Hematopoietic multipotent progenitor cell treated with erythropoietin and hydrocortisone succinate and interleukin-3 and kit ligand, for 8 days (in vitro differentiated cells): ENCODE data around the gene CTNNA1.
"Not testable (repeated sequence)": the region's sequence is repeated elsewhere in the genome, so short reads cannot be mapped to it uniquely, and the experiment has no call there.

ENCODE experiments used
- DNase-seq: peaks from one replicate; pipeline ENCODE4 v3.0.0-alpha.2; 2015

CTNNA1 gene

GRCh38 chr5:138905541-138905940 is 152.3 kb downstream of the CTNNA1 start:
- DNase-seq: no peak

DNA sequence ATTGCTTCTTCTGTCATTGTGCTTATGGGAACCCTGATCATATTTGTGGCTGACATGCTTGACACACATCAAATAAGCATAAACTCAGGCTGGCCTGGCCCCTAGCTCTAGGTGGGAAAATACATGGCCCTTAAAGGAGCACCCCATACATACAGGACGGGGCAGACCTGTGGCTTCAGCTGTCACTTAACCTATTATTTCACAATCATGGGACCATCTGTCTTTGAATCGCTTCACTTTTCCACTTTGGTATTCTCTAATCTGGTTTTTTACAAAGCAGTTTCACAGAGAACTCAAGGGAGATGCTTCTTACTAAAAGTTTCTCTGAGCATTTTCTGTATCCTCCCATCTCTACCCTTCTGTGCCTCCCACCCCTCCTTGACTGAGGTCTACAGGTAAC is 156.5 kb downstream of the CTNNA1 start:
- no peak for DNase-seq

DNA sequence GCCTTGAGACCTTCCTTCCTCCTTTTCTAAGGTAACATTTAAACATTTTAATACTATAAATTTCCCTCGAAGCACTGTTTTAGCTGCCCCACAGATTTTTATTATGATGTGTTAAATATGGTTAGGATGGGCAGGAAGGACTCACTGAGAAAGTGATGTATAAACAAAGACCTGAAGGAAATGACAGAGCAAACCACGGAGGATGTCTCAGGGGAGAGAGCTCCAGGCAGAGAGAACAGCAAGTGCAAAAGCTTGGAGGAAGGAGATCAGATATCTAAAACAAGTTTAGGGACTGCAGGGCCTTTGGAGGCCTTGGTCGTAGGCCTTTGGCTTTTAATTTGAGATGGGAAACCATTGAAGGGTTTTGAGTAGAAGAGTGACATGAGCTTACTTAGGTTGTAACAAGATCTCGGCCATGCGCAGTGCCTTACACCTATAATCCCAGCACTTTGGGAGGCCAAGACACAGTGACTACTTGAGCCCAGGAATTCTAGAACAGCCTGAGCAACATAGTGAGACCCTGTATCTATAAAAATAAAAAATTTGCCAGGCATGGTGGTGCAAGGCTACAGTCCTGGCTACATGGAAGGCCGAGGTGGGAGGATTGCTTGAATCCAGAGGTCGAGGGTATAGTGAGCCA is 157.4 kb downstream of the CTNNA1 start:
- no peak for DNase-seq

GRCh38 chr5:138911441-138911840 is 158.2 kb downstream of the CTNNA1 start:
- no peak for DNase-seq

- no peak for DNase-seq
These were observed 158.9 kb downstream of the CTNNA1 start for GRCh38 chr5:138912093-138912492.

DNA sequence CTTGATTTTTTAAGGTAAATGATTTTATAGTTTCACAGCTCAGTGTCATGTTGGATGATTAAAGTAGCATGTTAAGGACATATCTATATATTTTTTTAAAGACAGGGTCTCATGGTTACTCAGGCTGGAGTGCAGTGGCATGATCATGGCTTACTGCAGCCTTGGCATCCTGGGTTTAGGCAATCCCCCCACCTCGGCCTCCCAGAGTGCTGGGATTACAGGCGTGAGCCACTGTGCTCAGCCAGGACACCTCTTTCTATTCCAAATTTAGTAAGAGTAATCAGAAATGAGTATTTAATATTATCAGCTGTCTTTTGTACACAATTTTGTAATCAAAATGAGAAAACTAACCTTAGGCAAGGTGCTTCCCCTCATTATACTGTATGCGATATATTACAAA is 160.5 kb downstream of the CTNNA1 start:
- DNase-seq: no peak

- no peak for DNase-seq
These were observed 161.1 kb downstream of the CTNNA1 start for GRCh38 chr5:138914338-138914737.

DNA sequence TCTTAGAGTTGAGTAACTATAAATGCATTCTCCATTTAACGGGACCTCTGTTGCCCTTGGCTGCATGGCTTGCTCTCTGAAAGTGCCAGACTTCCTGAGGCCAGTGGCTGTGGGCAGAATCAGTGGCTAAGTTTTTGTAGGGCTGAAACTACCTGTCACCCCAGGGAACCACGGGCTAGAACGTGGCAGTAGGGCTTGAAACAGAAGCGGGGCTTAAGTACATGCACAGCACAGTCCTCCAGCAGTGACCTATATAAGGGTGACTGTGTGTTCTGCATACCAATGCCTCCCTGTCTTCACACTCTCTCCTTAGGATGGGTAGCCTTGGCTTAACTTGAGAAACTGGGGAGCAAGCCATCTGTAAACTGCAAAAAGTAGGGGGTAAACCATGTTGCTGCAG is 165.5 kb downstream of the CTNNA1 start:
- no peak for DNase-seq

- DNase-seq: no peak
These were observed 167.0 kb downstream of the CTNNA1 start for GRCh38 chr5:138920181-138920580.

- not testable (repeated sequence) for DNase-seq
These were observed 168.1 kb downstream of the CTNNA1 start for GRCh38 chr5:138921362-138921761.

- no peak for DNase-seq
These were observed 169.3 kb downstream of the CTNNA1 start for GRCh38 chr5:138922494-138922893.

- DNase-seq: peak; percentile 7
These were observed 171.9 kb downstream of the CTNNA1 start for GRCh38 chr5:138925090-138925635.

GRCh38 chr5:138926257-138926656 is 173.0 kb downstream of the CTNNA1 start:
- no peak for DNase-seq

- no peak for DNase-seq
These were observed 173.6 kb downstream of the CTNNA1 start for GRCh38 chr5:138926688-138927448.

- DNase-seq: peak; percentile 58
These were observed 174.3 kb downstream of the CTNNA1 start for GRCh38 chr5:138927544-138927943.

DNA sequence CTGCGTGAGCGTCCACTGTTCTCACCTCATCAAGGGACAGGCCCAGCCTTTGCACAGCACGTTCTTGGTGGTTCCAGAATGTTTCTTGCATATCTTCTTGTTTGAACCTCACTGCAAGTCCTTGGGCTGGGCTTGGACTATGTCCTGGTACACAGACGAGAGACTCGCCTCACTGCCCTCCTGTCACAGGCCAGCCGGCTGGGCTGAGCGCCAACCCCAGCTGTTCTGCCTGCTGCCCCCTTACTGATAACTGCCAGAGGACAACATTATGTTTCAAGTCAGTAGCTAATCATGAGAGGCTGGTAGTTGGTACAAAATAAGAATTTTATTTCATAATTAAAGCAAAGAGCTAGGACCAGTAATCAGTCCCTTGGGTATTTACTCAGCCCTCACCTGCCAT is 174.8 kb downstream of the CTNNA1 start:
- DNase-seq: peak; percentile 91

GRCh38 chr5:138929571-138929955 is 176.3 kb downstream of the CTNNA1 start:
- DNase-seq: no peak

GRCh38 chr5:138930371-138931097 is 177.3 kb downstream of the CTNNA1 start:
- no peak for DNase-seq

DNA sequence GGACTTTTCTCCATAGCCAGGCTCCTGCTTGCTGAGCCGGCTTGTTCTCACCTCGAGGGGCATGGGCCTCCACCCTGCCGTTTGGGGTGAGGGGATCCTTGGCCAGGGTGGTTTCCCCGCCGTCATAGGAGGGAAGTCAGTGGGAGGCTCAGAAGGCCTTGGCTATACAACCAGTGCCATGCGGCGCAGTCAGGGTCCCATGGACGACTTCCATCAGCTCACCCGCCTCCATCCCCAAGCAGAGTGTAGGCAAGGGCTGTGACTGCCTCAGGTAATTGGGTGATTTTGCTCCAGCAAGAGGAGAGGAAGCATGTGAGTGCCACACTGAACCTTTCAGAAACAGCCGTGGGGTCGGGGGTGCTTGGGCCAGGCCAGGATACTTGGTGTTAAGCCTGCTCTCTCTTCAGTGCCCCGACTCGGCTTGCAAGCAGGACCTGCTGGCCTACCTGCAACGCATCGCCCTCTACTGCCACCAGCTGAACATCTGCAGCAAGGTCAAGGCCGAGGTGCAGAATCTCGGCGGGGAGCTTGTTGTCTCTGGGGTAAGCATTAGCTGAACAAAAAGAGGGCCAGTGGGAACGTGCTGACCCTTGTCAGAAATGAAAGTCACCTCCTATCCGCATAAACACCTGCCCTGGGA is 179.1 kb downstream of the CTNNA1 start:
- no peak for DNase-seq

DNA sequence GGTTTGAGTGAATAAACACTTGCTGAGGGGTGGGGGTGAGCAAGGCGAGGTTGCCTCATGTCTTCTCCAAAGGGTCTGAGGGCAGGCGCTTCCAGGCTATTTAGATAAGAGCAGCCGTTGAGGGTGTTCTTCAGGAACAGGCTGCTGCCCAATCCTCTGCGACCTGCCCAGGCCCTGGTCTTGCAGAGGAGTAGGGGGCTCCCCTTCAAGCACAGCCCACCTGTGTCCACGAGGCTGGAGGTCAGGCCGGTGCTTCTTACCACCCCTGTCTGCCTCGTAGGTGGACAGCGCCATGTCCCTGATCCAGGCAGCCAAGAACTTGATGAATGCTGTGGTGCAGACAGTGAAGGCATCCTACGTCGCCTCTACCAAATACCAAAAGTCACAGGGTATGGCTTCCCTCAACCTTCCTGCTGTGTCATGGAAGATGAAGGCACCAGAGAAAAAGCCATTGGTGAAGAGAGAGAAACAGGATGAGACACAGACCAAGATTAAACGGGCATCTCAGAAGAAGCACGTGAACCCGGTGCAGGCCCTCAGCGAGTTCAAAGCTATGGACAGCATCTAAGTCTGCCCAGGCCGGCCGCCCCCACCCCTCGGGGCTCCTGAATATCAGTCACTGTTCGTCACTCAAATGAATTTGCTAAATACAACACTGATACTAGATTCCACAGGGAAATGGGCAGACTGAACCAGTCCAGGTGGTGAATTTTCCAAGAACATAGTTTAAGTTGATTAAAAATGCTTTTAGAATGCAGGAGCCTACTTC is 180.5 kb downstream of the CTNNA1 start:
- no peak for DNase-seq

GRCh38 chr5:138934971-138935370 is 181.7 kb downstream of the CTNNA1 start:
- DNase-seq: no peak

DNA sequence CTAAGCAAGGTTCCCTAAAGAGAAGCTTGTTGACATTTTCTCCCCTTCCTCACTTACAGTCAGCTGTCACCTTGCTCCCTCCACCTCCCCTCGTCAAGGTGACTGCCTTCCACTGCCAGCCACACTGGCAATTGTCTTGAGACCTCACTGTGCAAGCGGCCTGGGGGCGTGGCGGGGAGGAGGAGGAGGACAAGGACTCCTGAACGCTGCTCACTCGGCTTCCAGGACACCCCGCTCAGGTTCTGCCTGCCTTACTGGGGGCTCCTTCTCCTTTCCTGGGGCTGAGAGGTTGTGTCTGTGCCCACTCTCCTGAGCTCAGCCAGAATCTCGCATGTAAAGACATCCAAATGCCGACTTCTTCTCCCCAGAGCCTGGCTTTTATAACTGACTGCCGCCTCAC is 182.2 kb downstream of the CTNNA1 start:
- DNase-seq: no peak
